Measurements from ENCODE around the gene GLTP. TPM values are rescaled to one million over a fixed set of nuclear protein-coding genes. Genes with fewer than 3 reads are reported as not detected.

The GLTP gene
- total RNA-seq, 3 donors from 2014 or later, result 38.2 to 53.1 (median 40.1) TPM

DNA sequence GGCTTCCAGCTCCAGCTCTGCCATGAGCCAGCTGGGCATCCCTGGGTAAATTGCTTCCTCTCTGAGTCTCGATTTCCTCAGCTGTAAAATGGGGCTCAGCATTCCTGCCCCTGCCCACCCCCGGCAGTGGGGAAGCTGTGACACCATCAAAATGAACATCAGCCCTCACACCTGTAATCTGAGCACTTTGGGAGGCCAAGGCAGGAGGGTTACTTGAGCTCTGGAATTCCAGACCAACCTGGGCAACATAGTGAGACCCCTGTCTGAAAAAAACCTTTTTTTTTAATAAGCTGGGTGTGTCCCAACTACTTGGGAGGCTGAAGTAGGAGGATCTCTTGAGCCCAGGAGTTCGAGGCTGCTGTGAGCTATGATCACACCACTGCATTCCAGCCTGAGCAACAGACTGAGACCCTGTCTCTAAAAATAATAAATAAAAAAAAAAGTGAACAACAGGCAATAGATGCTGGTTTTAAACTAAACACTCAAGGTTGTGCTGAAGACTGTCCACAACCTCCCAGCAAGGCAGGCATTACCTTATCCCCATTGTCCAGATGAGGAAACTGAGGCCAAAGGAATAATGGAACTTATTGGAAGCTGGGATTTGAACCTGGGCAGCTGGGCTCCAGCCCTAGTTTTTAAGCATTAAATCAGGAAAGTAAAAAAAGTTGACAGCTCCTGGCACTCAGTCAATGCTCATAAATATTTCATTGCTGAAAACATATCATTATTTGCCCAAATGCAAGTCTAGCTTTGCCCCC lies 51.4 kb downstream of the GLTP start:
- no peak overlapping the region for H3K4me3 ChIP-seq
- H3K9me3 ChIP-seq, result no peaks in the 10 kb centered on the region
- no peaks in the 10 kb centered on the region for H3K4me1 ChIP-seq
- peak overlapping the region in 1 of 2 donors; percentile 21 for H3K27ac ChIP-seq
- intact Hi-C loops (cut with DNase I; ENCODE audit: low total_unique reads), result no loop called here
- TF ChIP-seq POLR2A (IDR thresholded peaks at IDR 0.05) (no peak), POLR2AphosphoS5 (IDR thresholded peaks at IDR 0.05) (no peak)
- TF ChIP-seq, protein P1, sequence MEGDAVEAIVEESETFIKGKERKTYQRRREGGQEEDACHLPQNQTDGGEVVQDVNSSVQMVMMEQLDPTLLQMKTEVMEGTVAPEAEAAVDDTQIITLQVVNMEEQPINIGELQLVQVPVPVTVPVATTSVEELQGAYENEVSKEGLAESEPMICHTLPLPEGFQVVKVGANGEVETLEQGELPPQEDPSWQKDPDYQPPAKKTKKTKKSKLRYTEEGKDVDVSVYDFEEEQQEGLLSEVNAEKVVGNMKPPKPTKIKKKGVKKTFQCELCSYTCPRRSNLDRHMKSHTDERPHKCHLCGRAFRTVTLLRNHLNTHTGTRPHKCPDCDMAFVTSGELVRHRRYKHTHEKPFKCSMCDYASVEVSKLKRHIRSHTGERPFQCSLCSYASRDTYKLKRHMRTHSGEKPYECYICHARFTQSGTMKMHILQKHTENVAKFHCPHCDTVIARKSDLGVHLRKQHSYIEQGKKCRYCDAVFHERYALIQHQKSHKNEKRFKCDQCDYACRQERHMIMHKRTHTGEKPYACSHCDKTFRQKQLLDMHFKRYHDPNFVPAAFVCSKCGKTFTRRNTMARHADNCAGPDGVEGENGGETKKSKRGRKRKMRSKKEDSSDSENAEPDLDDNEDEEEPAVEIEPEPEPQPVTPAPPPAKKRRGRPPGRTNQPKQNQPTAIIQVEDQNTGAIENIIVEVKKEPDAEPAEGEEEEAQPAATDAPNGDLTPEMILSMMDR (IDR thresholded peaks at IDR 0.05), result no peak
- H3K27me3 ChIP-seq, result no peaks in the 10 kb centered on the region
- DNase-seq (ENCODE audit: low spot score in 2 of 2), result no peak
- H3K36me3 ChIP-seq, result no peaks in the 10 kb centered on the region

DNA sequence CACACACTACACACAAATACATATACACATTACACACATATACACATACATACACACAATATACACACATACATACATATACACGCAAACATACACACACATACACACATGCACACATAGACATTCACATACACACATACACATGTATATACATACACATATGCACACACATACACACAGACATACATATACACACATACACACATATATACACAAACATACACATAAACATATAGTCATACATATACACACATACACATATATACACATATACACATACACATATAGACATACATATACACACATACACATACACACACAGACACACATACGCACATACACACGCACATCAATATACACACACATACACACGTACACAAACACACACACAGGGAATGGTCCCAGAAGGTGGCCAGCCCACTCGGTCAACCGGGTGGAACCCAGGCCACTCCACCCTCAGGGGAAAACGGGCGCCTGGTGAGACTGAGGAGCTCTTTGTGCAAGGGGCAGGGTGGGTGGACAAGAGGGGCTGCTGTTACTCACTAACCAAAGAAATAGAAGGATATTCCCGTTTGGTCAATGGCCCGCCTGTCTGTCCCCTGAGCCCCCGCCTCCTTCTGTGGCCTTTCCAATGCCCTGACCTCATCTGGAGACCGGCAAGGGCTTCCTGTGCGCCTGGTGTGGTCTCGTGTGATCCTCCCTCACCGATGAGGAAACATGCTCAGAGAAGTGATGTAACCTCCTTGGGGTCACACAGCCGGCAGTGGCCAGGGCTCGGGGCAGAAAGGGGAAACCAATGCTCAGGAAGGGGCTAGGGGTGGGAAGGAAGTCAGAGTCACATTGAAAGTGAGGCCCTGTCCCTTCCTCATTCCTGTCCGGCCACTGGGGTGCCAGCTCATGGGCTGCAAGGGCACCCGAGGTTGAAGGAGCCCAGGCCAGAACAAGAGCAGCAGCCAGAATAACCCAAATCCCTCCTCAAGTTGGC lies 52.5 kb downstream of the GLTP start:
- Histone ChIP-seq H3K9me3 (no peaks in the 10 kb centered on the region), H3K27ac (peak overlapping the region in 1 of 2 donors; percentile 21), H3K4me3 (no peak overlapping the region), H3K27me3 (no peaks in the 10 kb centered on the region), H3K36me3 (no peaks in the 10 kb centered on the region), H3K4me1 (peaks cover 0 to 2% of the 10 kb centered on the region in 2 donors)
- DNase-seq (ENCODE audit: low spot score in 2 of 2), result no peak
- TF ChIP-seq POLR2AphosphoS5 (IDR thresholded peaks at IDR 0.05) (no peak), POLR2A (IDR thresholded peaks at IDR 0.05) (no peak)
- TF ChIP-seq, protein P1 (IDR thresholded peaks at IDR 0.05), result no peak
- intact Hi-C loops (cut with DNase I; ENCODE audit: low total_unique reads), result no loop called here

DNA sequence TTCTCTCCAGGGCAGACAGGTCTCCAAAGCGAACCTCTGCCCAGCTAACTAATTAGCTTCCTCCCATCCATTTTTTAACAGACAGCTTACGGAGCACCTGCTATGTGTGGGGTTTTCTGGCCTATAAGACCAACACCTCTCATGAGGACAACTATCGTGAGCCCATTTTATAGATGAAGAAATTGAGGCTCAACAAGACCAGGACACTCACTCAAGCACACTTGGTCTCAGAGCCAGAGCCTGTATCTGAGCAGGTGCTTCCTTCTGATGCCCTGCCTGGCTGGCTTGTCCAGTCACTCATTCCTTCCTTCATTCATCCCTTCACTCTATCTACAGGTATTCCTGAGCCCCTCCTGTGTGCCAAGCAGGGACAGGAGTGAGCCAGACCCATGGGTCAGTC lies 53.3 kb downstream of the GLTP start:
- Histone ChIP-seq H3K27ac (no peak overlapping the region), H3K4me1 (peaks cover 0 to 10% of the 10 kb centered on the region in 2 donors), H3K36me3 (no peaks in the 10 kb centered on the region), H3K27me3 (no peaks in the 10 kb centered on the region), H3K9me3 (no peaks in the 10 kb centered on the region), H3K4me3 (no peak overlapping the region)
- DNase-seq (ENCODE audit: low spot score in 2 of 2), result no peak
- intact Hi-C loops (cut with DNase I; ENCODE audit: low total_unique reads), result no loop called here
- TF ChIP-seq POLR2AphosphoS5 (IDR thresholded peaks at IDR 0.05) (no peak), POLR2A (IDR thresholded peaks at IDR 0.05) (no peak)
- TF ChIP-seq, protein P1 (IDR thresholded peaks at IDR 0.05), result no peak

DNA sequence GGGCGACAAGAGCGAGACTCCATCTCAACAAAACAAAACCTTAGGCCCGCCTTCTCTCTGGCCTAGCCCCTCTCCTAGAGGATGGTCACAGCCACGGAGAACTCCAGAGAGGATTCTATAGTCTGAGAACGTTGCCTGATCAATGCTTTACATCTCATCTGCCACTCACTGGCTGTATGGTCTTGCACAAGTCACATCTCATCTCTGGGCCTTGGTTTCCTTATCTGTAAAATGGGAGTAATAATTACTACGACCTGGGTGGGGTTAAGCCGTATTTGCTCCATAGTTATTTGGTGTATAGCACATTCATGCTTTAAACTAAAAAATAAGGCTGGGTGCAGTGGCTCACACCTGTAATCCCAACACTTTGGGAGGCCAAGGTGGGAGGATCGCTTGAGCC lies 55.6 kb downstream of the GLTP start:
- Histone ChIP-seq H3K9me3 (no peaks in the 10 kb centered on the region), H3K27me3 (no peaks in the 10 kb centered on the region), H3K27ac (no peak overlapping the region), H3K4me1 (peaks cover 0 to 30% of the 10 kb centered on the region in 2 donors), H3K4me3 (no peak overlapping the region), H3K36me3 (no peaks in the 10 kb centered on the region)
- intact Hi-C loops (cut with DNase I; ENCODE audit: low total_unique reads), result no loop called here
- TF ChIP-seq POLR2AphosphoS5 (IDR thresholded peaks at IDR 0.05) (no peak), POLR2A (IDR thresholded peaks at IDR 0.05) (no peak)
- TF ChIP-seq, protein P1 (IDR thresholded peaks at IDR 0.05), result no peak
- DNase-seq (ENCODE audit: low spot score in 2 of 2), result no peak
